HG02610 (cell line): ENCODE measurements around the gene KCTD7.
"Not testable (repeated sequence)": the region's sequence is repeated elsewhere in the genome, so short reads cannot be mapped to it uniquely, and the experiment has no call there.

ENCODE experiments used
- ATAC-seq: cut with Tn5 transposase; IDR thresholded peaks from one replicate; pipeline ENCODE4 v1.9.1; 2021; ENCODE audit warnings: mild to moderate bottlenecking, moderate library complexity; ENCODE audit not compliant: unreplicated experiment

Gene KCTD7

GRCh38 chr7:66651026-66651425 lies 22.3 kb downstream of the KCTD7 start:
- not testable (repeated sequence) for ATAC-seq

- not testable (repeated sequence) for ATAC-seq
Observed at GRCh38 chr7:66653719-66654274, 25.1 kb downstream of the KCTD7 start.

GRCh38 chr7:66654275-66655112 lies 25.8 kb downstream of the KCTD7 start:
- ATAC-seq, result peak; percentile 94

GRCh38 chr7:66655113-66655806 lies 26.6 kb downstream of the KCTD7 start:
- peak; percentile 13 for ATAC-seq

GRCh38 chr7:66655826-66656485 lies 27.3 kb downstream of the KCTD7 start:
- not testable (repeated sequence) for ATAC-seq

GRCh38 chr7:66657798-66658197 lies 29.1 kb downstream of the KCTD7 start:
- no peak for ATAC-seq

- ATAC-seq, result no peak
Observed at GRCh38 chr7:66662646-66663264, 34.1 kb downstream of the KCTD7 start.

- ATAC-seq, result no peak
Observed at GRCh38 chr7:66664590-66665293, 36.1 kb downstream of the KCTD7 start.

GRCh38 chr7:66666313-66666952 lies 37.8 kb downstream of the KCTD7 start:
- no peak for ATAC-seq

- ATAC-seq, result no peak
Observed at GRCh38 chr7:66667023-66667728, 38.5 kb downstream of the KCTD7 start.

- no peak for ATAC-seq
Observed at GRCh38 chr7:66668112-66668511, 39.4 kb downstream of the KCTD7 start.

- ATAC-seq, result no peak
Observed at GRCh38 chr7:66668677-66669076, 40.0 kb downstream of the KCTD7 start.

GRCh38 chr7:66669088-66669487 lies 40.4 kb downstream of the KCTD7 start:
- no peak for ATAC-seq

GRCh38 chr7:66669496-66669895 lies 40.8 kb downstream of the KCTD7 start:
- ATAC-seq, result no peak

- no peak for ATAC-seq
Observed at GRCh38 chr7:66671034-66671433, 42.4 kb downstream of the KCTD7 start.

GRCh38 chr7:66671486-66671885 lies 42.8 kb downstream of the KCTD7 start:
- ATAC-seq, result not testable (repeated sequence)

- not testable (repeated sequence) for ATAC-seq
Observed at GRCh38 chr7:66672432-66673123, 43.9 kb downstream of the KCTD7 start.

- not testable (repeated sequence) for ATAC-seq
Observed at GRCh38 chr7:66673124-66673640, 44.5 kb downstream of the KCTD7 start.
